ENCODE results near the gene CAPSL.
"Not testable (repeated sequence)": the region's sequence is repeated elsewhere in the genome, so short reads cannot be mapped to it uniquely, and the experiment has no call there.

CAPSL gene

GRCh38 chr5:35938568-35939227, at the start of gene CAPSL:
Gene CAPSL, minus strand, starts transcription at chr5:35938622. Its CDS starts 17,502 bp downstream, at chr5:35921120.
- DNase-seq: no peak

GRCh38 chr5:35987776-35988175, 49.4 kb upstream of the CAPSL start:
- no peak for DNase-seq

- no peak for DNase-seq
Observed at GRCh38 chr5:35979715-35980114, 41.3 kb upstream of the CAPSL start.

- not testable (repeated sequence) for DNase-seq
Observed at GRCh38 chr5:35976859-35977258, 38.4 kb upstream of the CAPSL start.

- DNase-seq: no peak
Observed at GRCh38 chr5:35974570-35974969, 36.1 kb upstream of the CAPSL start.

- no peak for DNase-seq
Observed at GRCh38 chr5:35971878-35972210, 33.4 kb upstream of the CAPSL start.

GRCh38 chr5:35971186-35971877, 32.9 kb upstream of the CAPSL start:
- DNase-seq: no peak

- DNase-seq: no peak
Observed at GRCh38 chr5:35963381-35963843, 25.0 kb upstream of the CAPSL start.

GRCh38 chr5:35960328-35960727, 21.9 kb upstream of the CAPSL start:
- no peak for DNase-seq

GRCh38 chr5:35956429-35956828, 18.0 kb upstream of the CAPSL start:
- DNase-seq: no peak

- no peak for DNase-seq
Observed at GRCh38 chr5:35954175-35954574, 15.8 kb upstream of the CAPSL start.

GRCh38 chr5:35947085-35947484, 8.7 kb upstream of the CAPSL start:
- DNase-seq: no peak

- no peak for DNase-seq
Observed at GRCh38 chr5:35939639-35940038, 1.2 kb upstream of the CAPSL start.

- DNase-seq: peak; percentile 10
Observed at GRCh38 chr5:35926389-35927051, 11.9 kb downstream of the CAPSL start.

- peak; percentile 55 for DNase-seq
Observed at GRCh38 chr5:35924950-35925722, 13.3 kb downstream of the CAPSL start.

GRCh38 chr5:35924122-35924949, 14.1 kb downstream of the CAPSL start:
- peak; percentile 27 for DNase-seq

GRCh38 chr5:35922468-35922867, 16.0 kb downstream of the CAPSL start:
- DNase-seq: no peak

GRCh38 chr5:35921930-35922329, 16.5 kb downstream of the CAPSL start:
- DNase-seq: no peak

- no peak for DNase-seq
Observed at GRCh38 chr5:35920890-35921289, 17.5 kb downstream of the CAPSL start.

GRCh38 chr5:35919191-35919590, 19.2 kb downstream of the CAPSL start:
- peak; percentile 59 for DNase-seq

GRCh38 chr5:35908814-35909213, 29.6 kb downstream of the CAPSL start:
- DNase-seq: no peak

- no peak for DNase-seq
Observed at GRCh38 chr5:35908228-35908627, 30.2 kb downstream of the CAPSL start.

Measured in amniotic stem cell (primary cell).